CD14-positive monocyte (primary cell): Measurements from ENCODE around the gene ESRRA. TPM values are rescaled to one million over a fixed set of nuclear protein-coding genes. Genes with fewer than 3 reads are reported as not detected.

ENCODE experiments used
- DNase-seq, 3 donors: peaks; one replicate each; pipeline ENCODE4 v3.0.0-alpha.2; 2011 to 2022
- H2AFZ ChIP-seq: 2 replicates; pipeline ENCODE4 v1.6.0; 2012; ENCODE audit warnings: mild to moderate bottlenecking, low read depth, low read length, inconsistent platforms; ENCODE audit not compliant: insufficient read depth, poor library complexity, severe bottlenecking
- H3K27ac ChIP-seq, 2 donors: 1 replicate in 1 of 2; 2 replicates in 1 of 2; pipeline ENCODE4 v1.5.1; 2012 to 2013; ENCODE audit warnings: low read length in 2 of 2, control low read depth in 1 of 2, inconsistent platforms in 1 of 2, low read depth in 1 of 2, mild to moderate bottlenecking in 1 of 2
- H3K27me3 ChIP-seq, 2 donors: one replicate each; pipeline versions ENCODE4 v1.6.0 to v1.6.1; 2011 to 2013; ENCODE audit warnings: low read length in 2 of 2; ENCODE audit not compliant: control insufficient read depth in 2 of 2, insufficient read depth in 2 of 2
- H3K36me3 ChIP-seq, 2 donors: replicated peaks in 1 of 2; 1 replicate in 1 of 2; 2 replicates in 1 of 2; pipeline versions ENCODE4 v1.5.1 to v1.6.1; 2012 to 2013; ENCODE audit warnings: low read length in 2 of 2, control low read depth in 1 of 2, inconsistent platforms in 1 of 2, mild to moderate bottlenecking in 1 of 2; ENCODE audit not compliant: insufficient read depth in 2 of 2, control insufficient read depth in 1 of 2
- H3K4me1 ChIP-seq, 2 donors: 1 replicate in 1 of 2; 2 replicates in 1 of 2; pipeline versions ENCODE4 v1.5.1 to v1.6.1; 2012 to 2013; ENCODE audit warnings: low read length in 2 of 2, control low read depth in 1 of 2, inconsistent platforms in 1 of 2, mild to moderate bottlenecking in 1 of 2, moderate library complexity in 1 of 2; ENCODE audit not compliant: insufficient read depth in 2 of 2, control insufficient read depth in 1 of 2
- H3K4me2 ChIP-seq: replicated peaks from 2 replicates; pipeline ENCODE3; 2012; ENCODE audit warnings: low read length, moderate library complexity, mild to moderate bottlenecking; ENCODE audit not compliant: poor library complexity, severe bottlenecking; ENCODE audit errors: extremely low read depth
- H3K4me3 ChIP-seq, 3 experiments: fragments of 200-600 bp in 1 of 3; sonication (generic) in 1 of 3; replicated peaks in 1 of 3; 1 replicate in 2 of 3; 2 replicates in 1 of 3; pipeline ENCODE4 v1.5.1; 2011 to 2013; ENCODE audit warnings: low read length in 3 of 3, mild to moderate bottlenecking in 3 of 3, control low read depth in 2 of 3, low read depth in 2 of 3, inconsistent platforms in 1 of 3, moderate library complexity in 1 of 3
- H3K79me2 ChIP-seq: 2 replicates; pipeline ENCODE4 v1.6.0; 2012; ENCODE audit warnings: mild to moderate bottlenecking, control low read depth, inconsistent platforms, low read length, moderate library complexity; ENCODE audit not compliant: insufficient read depth
- H3K9ac ChIP-seq: 2 replicates; pipeline ENCODE4 v1.6.0; 2017; ENCODE audit warnings: low read length, mild to moderate bottlenecking; ENCODE audit not compliant: insufficient read depth, poor library complexity, severe bottlenecking
- H3K9me3 ChIP-seq, 2 donors: replicated peaks in 1 of 2; 1 replicate in 1 of 2; 2 replicates in 1 of 2; pipeline versions ENCODE4 v1.5.1 to v1.6.1; 2012 to 2013; ENCODE audit warnings: low read length in 2 of 2, control low read depth in 1 of 2; ENCODE audit not compliant: control insufficient read depth in 1 of 2, insufficient read depth in 1 of 2
- H4K20me1 ChIP-seq: 2 replicates; pipeline ENCODE4 v1.6.0; 2012; ENCODE audit warnings: mild to moderate bottlenecking, low read length, control low read depth, moderate library complexity; ENCODE audit not compliant: insufficient read depth
- H3K27ac Mint-ChIP-seq, 7 donors: one replicate each; pipeline ENCODE4 v1.8.0; 2020; ENCODE audit warnings: mild to moderate bottlenecking in 7 of 7, mixed read lengths in 7 of 7, moderate library complexity in 6 of 7, inconsistent platforms in 2 of 7
- H3K27me3 Mint-ChIP-seq, 3 donors: one replicate each; pipeline ENCODE4 v1.8.0; 2021 to 2022; ENCODE audit warnings: low read depth in 3 of 3, mild to moderate bottlenecking in 3 of 3, mixed read lengths in 3 of 3, moderate library complexity in 3 of 3, inconsistent platforms in 1 of 3
- H3K36me3 Mint-ChIP-seq, 2 donors: one replicate each; pipeline ENCODE4 v1.8.0; 2020; ENCODE audit warnings: mixed read lengths in 2 of 2, inconsistent platforms in 1 of 2, mild to moderate bottlenecking in 1 of 2
- H3K4me1 Mint-ChIP-seq: one replicate; pipeline ENCODE4 v1.8.0; 2020; ENCODE audit warnings: mild to moderate bottlenecking, mixed read lengths
- H3K4me3 Mint-ChIP-seq, 2 donors: one replicate each; pipeline ENCODE4 v1.8.0; 2020; ENCODE audit warnings: mild to moderate bottlenecking in 2 of 2, mixed read lengths in 2 of 2, moderate library complexity in 1 of 2
- H3K9me3 Mint-ChIP-seq, 7 donors: one replicate each; pipeline ENCODE4 v1.8.0; 2020 to 2022; ENCODE audit warnings: mixed read lengths in 7 of 7, mild to moderate bottlenecking in 6 of 7, moderate library complexity in 6 of 7, inconsistent platforms in 2 of 7
- WGBS: methylation state at CpG from one replicate; pipeline ENCODE4 v1.1.5; 2013; ENCODE audit warnings: missing lambda C conversion rate; ENCODE audit not compliant: insufficient coverage; 5-methylcytosine and 5-hydroxymethylcytosine counted together
- intact Hi-C, 2 donors: fragments of 100-400 bp; cut with micrococcal nuclease; formaldehyde crosslinking; loops; one replicate each; pipeline versions ENCODE4 v1.15.0 to v1.15.1; 2023
- polyA plus RNA-seq, 3 donors: library from polyadenylated mRNA; depleted of rRNA in 1 of 3; unstranded in 2 of 3; stranded (reverse) in 1 of 3; fragments of 300-500 nt in 2 of 3; fragments of >200 nt in 1 of 3; fragmentation: Illumina TruSeq in 2 of 3; gene quantifications; 1 replicate in 2 of 3; 2 replicates in 1 of 3; pipeline ENCODE4 v1.2.3, GENCODE V29; 2012 to 2021
- TF ChIP-seq, protein P1 (sequence below): fragments of 200-600 bp; IDR thresholded peaks from one replicate; pipeline ENCODE4 v1.8.0; 2022; ENCODE audit warnings: antibody characterized with exemption, mild to moderate bottlenecking

Gene ESRRA
- polyA plus RNA-seq, 3 donors: 15.3 to 45.7 (median 18.3) TPM

DNA sequence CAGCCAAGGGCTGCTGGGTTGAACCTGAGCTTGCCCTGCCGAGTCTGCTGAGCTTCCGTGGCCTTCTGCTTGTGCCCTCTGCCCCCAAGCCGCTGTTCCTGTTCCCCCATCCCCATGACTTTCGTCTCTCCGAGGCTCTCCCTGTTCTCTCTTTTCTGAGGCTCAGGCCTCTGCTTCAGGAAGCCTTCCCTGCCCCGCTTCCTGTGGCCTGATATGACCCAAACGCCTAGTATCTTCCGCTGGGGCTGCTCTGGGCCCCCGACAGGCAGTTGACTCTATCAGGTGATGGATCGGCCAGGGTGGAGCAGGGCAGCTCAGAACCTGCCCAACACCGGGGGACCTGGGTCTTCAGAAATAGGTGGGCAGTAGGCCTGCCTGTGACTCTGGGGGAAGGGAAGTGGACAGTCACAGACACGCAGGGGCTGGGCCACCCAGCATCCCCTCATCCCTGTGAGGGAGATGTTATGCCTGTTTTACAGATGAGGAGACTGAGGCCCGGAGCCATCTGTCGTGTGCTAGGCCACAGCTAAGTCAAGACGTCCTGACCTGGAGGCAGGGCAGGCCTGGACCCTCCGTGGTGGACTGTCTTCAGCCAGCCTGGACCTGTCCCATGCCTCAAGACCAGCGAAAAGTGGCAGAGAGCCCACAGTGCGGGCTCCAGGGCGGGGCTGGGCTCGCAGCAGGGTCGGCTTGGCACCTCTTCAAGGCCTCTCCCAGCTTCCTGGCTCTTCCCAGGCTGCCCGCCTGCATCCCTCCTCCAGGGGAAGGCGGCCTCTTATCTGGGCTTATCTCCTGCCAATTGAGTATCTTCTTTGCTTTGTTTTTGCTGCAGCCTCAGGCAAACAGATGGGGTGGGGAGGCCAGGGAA is 37.1 kb upstream of the ESRRA start:
- H3K4me2 ChIP-seq: peak overlapping the region; percentile 89
- H3K36me3 Mint-ChIP-seq: peaks cover 24 to 35% of the 10 kb centered on the region in 2 donors
- H3K4me3 Mint-ChIP-seq: peak overlapping the region; percentile 94 to 98
- no peaks in the 10 kb centered on the region for H3K9me3 Mint-ChIP-seq
- H3K9ac ChIP-seq: peak overlapping the region; percentile 94
- no peaks in the 10 kb centered on the region for H3K27me3 Mint-ChIP-seq
- peak overlapping the region; percentile 61 to 95 (median 67) for H3K4me3 ChIP-seq
- H2AFZ ChIP-seq: peak overlapping the region; percentile 85
- H3K4me1 ChIP-seq: peaks cover 29 to 34% of the 10 kb centered on the region in 2 donors
- 18% methylated on average over 20 of the region's 23 CpGs for WGBS
- peak in 2 of 3 donors; percentile 38 to 49 for DNase-seq
- intact Hi-C loops: loop anchor here (2.0 to 5.0 kb wide), 2 partner anchors 15 to 34 kb away; partner anchors contain the start of gene CATSPERZ (in 1 of the 2)
- TF ChIP-seq, protein P1, sequence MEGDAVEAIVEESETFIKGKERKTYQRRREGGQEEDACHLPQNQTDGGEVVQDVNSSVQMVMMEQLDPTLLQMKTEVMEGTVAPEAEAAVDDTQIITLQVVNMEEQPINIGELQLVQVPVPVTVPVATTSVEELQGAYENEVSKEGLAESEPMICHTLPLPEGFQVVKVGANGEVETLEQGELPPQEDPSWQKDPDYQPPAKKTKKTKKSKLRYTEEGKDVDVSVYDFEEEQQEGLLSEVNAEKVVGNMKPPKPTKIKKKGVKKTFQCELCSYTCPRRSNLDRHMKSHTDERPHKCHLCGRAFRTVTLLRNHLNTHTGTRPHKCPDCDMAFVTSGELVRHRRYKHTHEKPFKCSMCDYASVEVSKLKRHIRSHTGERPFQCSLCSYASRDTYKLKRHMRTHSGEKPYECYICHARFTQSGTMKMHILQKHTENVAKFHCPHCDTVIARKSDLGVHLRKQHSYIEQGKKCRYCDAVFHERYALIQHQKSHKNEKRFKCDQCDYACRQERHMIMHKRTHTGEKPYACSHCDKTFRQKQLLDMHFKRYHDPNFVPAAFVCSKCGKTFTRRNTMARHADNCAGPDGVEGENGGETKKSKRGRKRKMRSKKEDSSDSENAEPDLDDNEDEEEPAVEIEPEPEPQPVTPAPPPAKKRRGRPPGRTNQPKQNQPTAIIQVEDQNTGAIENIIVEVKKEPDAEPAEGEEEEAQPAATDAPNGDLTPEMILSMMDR: no peak
- peaks cover 33 to 34% of the 10 kb centered on the region in 2 donors for H3K36me3 ChIP-seq
- peak overlapping the region; percentile 84 to 97 for H3K27ac ChIP-seq
- no peaks in the 10 kb centered on the region for H4K20me1 ChIP-seq
- H3K27me3 ChIP-seq: no peaks in the 10 kb centered on the region
- H3K27ac Mint-ChIP-seq: peak overlapping the region; percentile 96 to 99 (median 98)
- H3K4me1 Mint-ChIP-seq: peaks cover 29% of the 10 kb centered on the region
- H3K9me3 ChIP-seq: no peaks in the 10 kb centered on the region
- peaks cover 8% of the 10 kb centered on the region for H3K79me2 ChIP-seq

DNA sequence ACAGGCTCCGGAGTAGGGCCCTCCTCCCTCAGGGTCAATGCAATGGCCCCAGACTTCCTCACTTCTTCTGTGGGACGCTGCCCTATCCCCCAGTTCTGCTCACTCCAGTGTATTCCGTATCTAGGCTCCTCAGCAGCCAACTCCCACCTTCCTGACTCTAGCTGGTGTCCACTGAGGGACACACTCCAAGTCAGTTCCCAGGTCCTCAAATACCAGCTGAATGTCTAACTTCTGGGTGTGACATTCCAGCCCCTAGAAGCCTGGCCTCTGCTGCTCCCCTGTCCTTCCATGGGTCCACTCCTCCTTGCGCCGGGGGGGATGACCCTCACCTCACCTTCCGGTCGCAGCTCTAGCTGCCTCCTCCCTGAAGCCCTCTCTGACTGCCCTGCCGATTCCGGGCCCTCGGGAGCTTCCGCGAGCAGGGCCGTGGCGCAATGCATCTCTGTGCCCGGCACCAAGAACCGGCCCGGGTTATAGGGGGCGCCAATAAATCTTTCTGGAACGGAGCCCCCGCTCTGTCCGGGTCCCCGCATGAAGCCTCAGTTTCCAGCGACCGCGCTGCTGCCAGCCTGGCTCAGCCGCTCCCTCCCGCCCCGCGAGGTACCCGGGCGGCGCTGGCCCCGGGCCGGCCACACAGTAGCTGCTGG is 36.3 kb upstream of the ESRRA start:
- peaks cover 29 to 34% of the 10 kb centered on the region in 2 donors for H3K4me1 ChIP-seq
- TF ChIP-seq, protein P1: no peak
- H3K27me3 Mint-ChIP-seq: no peaks in the 10 kb centered on the region
- peaks cover 20 to 31% of the 10 kb centered on the region in 2 donors for H3K36me3 Mint-ChIP-seq
- H3K27ac ChIP-seq: peak overlapping the region; percentile 84 to 97
- no peaks in the 10 kb centered on the region for H3K9me3 Mint-ChIP-seq
- H3K4me3 Mint-ChIP-seq: peak overlapping the region; percentile 94 to 98
- peak; percentile 51 to 69 (median 55) for DNase-seq
- 0% methylated on average over 33 of the region's 34 CpGs for WGBS
- no peaks in the 10 kb centered on the region for H3K9me3 ChIP-seq
- peak overlapping the region; percentile 85 for H2AFZ ChIP-seq
- intact Hi-C loops: loop anchor here (2.0 to 5.0 kb wide), 2 partner anchors 16 to 33 kb away; partner anchors contain the start of gene CATSPERZ (in 1 of the 2)
- peak overlapping the region; percentile 94 for H3K9ac ChIP-seq
- peaks cover 25 to 26% of the 10 kb centered on the region in 2 donors for H3K36me3 ChIP-seq
- H3K27me3 ChIP-seq: no peaks in the 10 kb centered on the region
- H4K20me1 ChIP-seq: no peaks in the 10 kb centered on the region
- peak overlapping the region; percentile 89 for H3K4me2 ChIP-seq
- H3K4me3 ChIP-seq: peak overlapping the region; percentile 61 to 95 (median 67)
- H3K4me1 Mint-ChIP-seq: peaks cover 29% of the 10 kb centered on the region
- H3K79me2 ChIP-seq: peaks cover 8% of the 10 kb centered on the region
- peak overlapping the region; percentile 96 to 99 (median 98) for H3K27ac Mint-ChIP-seq
